ENCODE measurements around the gene UNC5B. TPM values are rescaled to one million over a fixed set of nuclear protein-coding genes. Genes with fewer than 3 reads are reported as not detected.

UNC5B gene
- total and polyA plus RNA-seq, 7 donors: 1.4 to 12.7 (median 1.8) TPM

- 86 to 92% methylated on average over 8 of the region's 8 CpGs for WGBS, 2 donors
- Histone ChIP-seq H3K36me3 (no peaks in the 10 kb centered on the region), H3K9me3 (no peaks in the 10 kb centered on the region), H3K4me3 (no peak overlapping the region), H3K27ac (no peak overlapping the region), H3K4me1 (peaks cover 0 to 17% (median 11%) of the 10 kb centered on the region in 4 donors), H3K27me3 (peaks cover 0 to 2% (median 0%) of the 10 kb centered on the region in 3 donors)
- intact Hi-C loops (cut with DNase I): loop anchor here (5.0 to 10.0 kb wide), 3 partner anchors 37 to 815 kb away; partner anchors contain the start of genes EIF4EBP2 and SGPL1
- TF ChIP-seq CTCF (IDR thresholded peaks at IDR 0.05): no peak
- TF ChIP-seq POLR2A (IDR thresholded peaks at IDR 0.05): no peak
- TF ChIP-seq POLR2AphosphoS5 (IDR thresholded peaks at IDR 0.05): no peak
- TF ChIP-seq EP300 (IDR thresholded peaks at IDR 0.05): no peak
- DNase-seq: no peak
These were observed 7.7 kb downstream of the UNC5B start for GRCh38 chr10:71219918-71220688.

GRCh38 chr10:71220689-71221540 is 8.5 kb downstream of the UNC5B start:
- Histone ChIP-seq H3K4me1 (peaks cover 0 to 17% (median 11%) of the 10 kb centered on the region in 4 donors), H3K27ac (no peak overlapping the region), H3K4me3 (no peak overlapping the region), H3K27me3 (no peaks in the 10 kb centered on the region), H3K9me3 (no peaks in the 10 kb centered on the region), H3K36me3 (no peaks in the 10 kb centered on the region)
- DNase-seq: peak; percentile 50
- intact Hi-C loops (cut with DNase I): no loop called here
- TF ChIP-seq POLR2AphosphoS5 (IDR thresholded peaks at IDR 0.05) (no peak), EP300 (IDR thresholded peaks at IDR 0.05) (no peak), POLR2A (IDR thresholded peaks at IDR 0.05) (no peak), CTCF (IDR thresholded peaks at IDR 0.05) (no peak)
- 58 to 67% methylated on average over 12 of the region's 12 CpGs for WGBS, 2 donors

- no peaks in the 10 kb centered on the region for H3K36me3 ChIP-seq
- no peak overlapping the region for H3K27ac ChIP-seq
- intact Hi-C loops (cut with DNase I): no loop called here
- H3K4me3 ChIP-seq: no peak overlapping the region
- DNase-seq: peak; percentile 9
- H3K27me3 ChIP-seq: no peaks in the 10 kb centered on the region
- H3K9me3 ChIP-seq: no peaks in the 10 kb centered on the region
- 90 to 94% methylated on average over 5 of the region's 5 CpGs for WGBS, 2 donors
- H3K4me1 ChIP-seq: peaks cover 0 to 15% (median 8%) of the 10 kb centered on the region in 4 donors
- TF ChIP-seq CTCF (IDR thresholded peaks at IDR 0.05) (no peak), EP300 (IDR thresholded peaks at IDR 0.05) (no peak), POLR2A (IDR thresholded peaks at IDR 0.05) (no peak), POLR2AphosphoS5 (IDR thresholded peaks at IDR 0.05) (no peak)
These were observed 9.3 kb downstream of the UNC5B start for GRCh38 chr10:71221586-71222202.

GRCh38 chr10:71222601-71223346 is 10.4 kb downstream of the UNC5B start:
- TF ChIP-seq EP300 (IDR thresholded peaks at IDR 0.05) (no peak), POLR2A (IDR thresholded peaks at IDR 0.05) (no peak), POLR2AphosphoS5 (IDR thresholded peaks at IDR 0.05) (no peak), CTCF (IDR thresholded peaks at IDR 0.05) (no peak)
- Histone ChIP-seq H3K4me1 (peaks cover 0 to 4% (median 1%) of the 10 kb centered on the region in 4 donors), H3K27ac (no peak overlapping the region), H3K27me3 (no peaks in the 10 kb centered on the region), H3K9me3 (no peaks in the 10 kb centered on the region), H3K4me3 (no peak overlapping the region), H3K36me3 (no peaks in the 10 kb centered on the region)
- DNase-seq: peak; percentile 48
- intact Hi-C loops (cut with DNase I): no loop called here
- 82 to 84% methylated on average over 11 of the region's 11 CpGs for WGBS, 2 donors

Data from sigmoid colon (tissue), 7 donors.